Measurements from ENCODE around the gene RCL1. TPM values are rescaled to one million over a fixed set of nuclear protein-coding genes. Genes with fewer than 3 reads are reported as not detected.

The RCL1 gene
- total RNA-seq, 1 experiment from 2014 or later, result 34.4 TPM

DNA sequence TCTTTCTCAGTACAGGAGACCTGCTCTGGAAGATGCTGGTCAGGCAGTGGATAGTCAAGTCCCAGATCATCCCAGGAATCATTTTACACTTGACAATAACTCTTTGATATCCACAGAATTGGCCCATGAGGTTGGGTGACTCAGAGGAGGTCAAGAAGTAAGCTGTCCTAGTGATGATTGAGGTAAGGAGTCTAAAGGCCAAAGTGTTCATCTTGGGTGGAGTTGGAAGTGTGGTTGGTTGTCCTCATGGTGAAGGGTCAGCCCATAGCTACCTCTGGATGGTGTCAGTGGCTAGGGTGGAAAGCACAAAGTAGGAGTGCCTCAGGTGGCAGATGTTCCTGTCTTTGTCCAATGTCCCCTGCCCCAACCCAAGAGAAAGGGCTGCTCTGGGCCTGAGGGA, 24.1 kb upstream of the RCL1 start:
- TF ChIP-seq, protein P1, sequence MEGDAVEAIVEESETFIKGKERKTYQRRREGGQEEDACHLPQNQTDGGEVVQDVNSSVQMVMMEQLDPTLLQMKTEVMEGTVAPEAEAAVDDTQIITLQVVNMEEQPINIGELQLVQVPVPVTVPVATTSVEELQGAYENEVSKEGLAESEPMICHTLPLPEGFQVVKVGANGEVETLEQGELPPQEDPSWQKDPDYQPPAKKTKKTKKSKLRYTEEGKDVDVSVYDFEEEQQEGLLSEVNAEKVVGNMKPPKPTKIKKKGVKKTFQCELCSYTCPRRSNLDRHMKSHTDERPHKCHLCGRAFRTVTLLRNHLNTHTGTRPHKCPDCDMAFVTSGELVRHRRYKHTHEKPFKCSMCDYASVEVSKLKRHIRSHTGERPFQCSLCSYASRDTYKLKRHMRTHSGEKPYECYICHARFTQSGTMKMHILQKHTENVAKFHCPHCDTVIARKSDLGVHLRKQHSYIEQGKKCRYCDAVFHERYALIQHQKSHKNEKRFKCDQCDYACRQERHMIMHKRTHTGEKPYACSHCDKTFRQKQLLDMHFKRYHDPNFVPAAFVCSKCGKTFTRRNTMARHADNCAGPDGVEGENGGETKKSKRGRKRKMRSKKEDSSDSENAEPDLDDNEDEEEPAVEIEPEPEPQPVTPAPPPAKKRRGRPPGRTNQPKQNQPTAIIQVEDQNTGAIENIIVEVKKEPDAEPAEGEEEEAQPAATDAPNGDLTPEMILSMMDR (conservative IDR thresholded peaks at IDR 0.05), result no peak
- Mint-ChIP-seq H3K9me3 (no peaks in the 10 kb centered on the region), H3K27ac (peak overlapping the region in 1 of 3 experiments; percentile 34; a peak in 1 of 7 replicates), H3K27me3 (ENCODE audit: low read depth) (no peaks in the 10 kb centered on the region), H3K36me3 (ENCODE audit: insufficient read depth in 1 of 3, low read depth in 3 of 3) (no peaks in the 10 kb centered on the region), H3K4me1 (peaks cover under 1 to 1% of the 10 kb centered on the region in 2 experiments), H3K4me3 (no peak overlapping the region)
- no peaks in the 10 kb centered on the region for H3K79me2 ChIP-seq (ENCODE audit: insufficient read depth, low read length)
- no peak overlapping the region for H2BK5ac ChIP-seq (ENCODE audit: insufficient read length, low read length)
- H3K18ac ChIP-seq (ENCODE audit: insufficient read length, low read depth, low read length), result no peak overlapping the region
- no peaks in the 10 kb centered on the region for H3K27me3 ChIP-seq (ENCODE audit: insufficient read depth, low read length)
- H3K14ac ChIP-seq (ENCODE audit: insufficient read depth, low read length), result no peak overlapping the region; the same call in 1 of the 2 replicates
- H3K23ac ChIP-seq (ENCODE audit: insufficient read length, low read depth, low read length), result no peak overlapping the region
- H3K79me1 ChIP-seq (ENCODE audit: insufficient read depth, low read depth, low read length, poor library complexity, severe bottlenecking), result no peaks in the 10 kb centered on the region
- no peak overlapping the region for H4K5ac ChIP-seq (ENCODE audit: insufficient read length, low read depth, low read length)
- no peak overlapping the region for H2BK120ac ChIP-seq (ENCODE audit: low read depth, low read length, poor library complexity, severe bottlenecking)
- no peak overlapping the region for H2AK5ac ChIP-seq (ENCODE audit: insufficient read length, low read length)
- no peak overlapping the region for H2BK20ac ChIP-seq (ENCODE audit: low read depth, low read length, poor library complexity, severe bottlenecking)
- H3K4me2 ChIP-seq (ENCODE audit: insufficient read depth, insufficient read length, low read length), result no peak overlapping the region
- no peaks in the 10 kb centered on the region for H4K20me1 ChIP-seq (ENCODE audit: control insufficient read depth, insufficient read depth, insufficient read length)
- no peaks in the 10 kb centered on the region for H3K23me2 ChIP-seq (ENCODE audit: insufficient read length, low read depth, low read length, poor library complexity, severe bottlenecking)
- no peak overlapping the region for H3T11ph ChIP-seq (ENCODE audit: low read length)
- no peak overlapping the region for H3K56ac ChIP-seq (ENCODE audit: insufficient read length, low read depth, low read length)
- H3K4ac ChIP-seq (ENCODE audit: low read depth, low read length), result no peak overlapping the region
- DNase-seq, result no peak
- no peak overlapping the region for H2BK12ac ChIP-seq (ENCODE audit: insufficient read length, low read depth, low read length)
- no peak overlapping the region for H2BK15ac ChIP-seq (ENCODE audit: low read depth, low read length)
- no peak overlapping the region for H3K9ac ChIP-seq (ENCODE audit: extremely low read depth, insufficient read length, low read length)
- no peak overlapping the region for H2AFZ ChIP-seq (ENCODE audit: low read length)
- H3K27ac ChIP-seq (ENCODE audit: insufficient read length, low read depth, low read length), result no peak overlapping the region
- H4K8ac ChIP-seq (replicated peaks; ENCODE audit: insufficient read length, low read depth, low read length), result no peak overlapping the region
- no peaks in the 10 kb centered on the region; the same call in 1 of the 2 replicates for H3K4me1 ChIP-seq (ENCODE audit: insufficient read depth, low read length)
- no peaks in the 10 kb centered on the region for H3K9me3 ChIP-seq (ENCODE audit: control insufficient read depth, low read depth, low read length)
- H4K91ac ChIP-seq (ENCODE audit: insufficient read length, low read depth, low read length), result no peak overlapping the region
